Measurements from ENCODE around the gene CACNA1G.

- TF ChIP-seq CTCF (optimal IDR thresholded peaks at IDR 0.05 in 1 of 3, IDR thresholded peaks at IDR 0.05 in 1 of 3, conservative IDR thresholded peaks at IDR 0.05 in 1 of 3; ENCODE audit: extremely low read depth in 1 of 3, insufficient read depth in 2 of 3, low read length in 3 of 3), result no peak
- no peak for TF ChIP-seq EZH2 (IDR thresholded peaks at IDR 0.05; ENCODE audit: low read length)
Measured at GRCh38 chr17:50513495-50513894, 47.0 kb upstream of the CACNA1G start.
